GM03348 (cell line): Measurements from ENCODE around the gene LMO1.

ENCODE experiments used
- DNase-seq: peaks from one replicate; pipeline ENCODE4 v3.0.0; 2012; ENCODE audit warnings: low spot score

The LMO1 gene

DNA sequence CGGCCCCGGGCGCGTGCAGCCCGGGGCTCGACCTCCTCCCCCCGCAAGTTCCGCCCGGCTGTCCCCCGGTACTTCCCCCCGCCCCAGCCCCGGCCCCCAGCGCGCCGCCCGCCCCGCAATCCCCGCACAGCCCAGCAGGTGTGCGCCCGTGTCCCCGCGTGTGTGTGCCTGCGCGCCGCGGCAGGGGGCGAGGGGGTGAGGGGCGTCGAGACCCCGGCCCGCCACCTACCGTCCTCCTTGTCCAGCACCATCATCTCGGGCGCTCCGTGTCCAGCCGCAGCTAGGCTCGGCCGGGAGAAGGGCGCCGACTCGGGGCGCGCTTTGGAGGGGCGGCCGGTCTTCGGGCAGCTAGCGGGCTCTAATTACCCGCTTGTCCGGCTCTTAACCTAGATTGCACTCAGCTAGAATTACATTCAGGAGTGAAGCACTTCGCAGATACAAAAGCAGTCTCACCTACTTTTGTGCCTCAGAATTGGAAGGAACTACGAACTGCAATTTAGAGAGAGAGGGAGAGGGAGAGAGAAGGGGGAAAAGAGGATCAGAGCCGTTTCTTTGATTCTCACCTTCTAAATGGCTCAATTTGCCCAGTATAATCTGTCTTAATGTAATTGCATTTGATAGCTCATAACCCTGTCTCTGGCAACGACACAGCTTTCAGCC lies 439 bp downstream of the LMO1 start:
- DNase-seq: no peak

DNA sequence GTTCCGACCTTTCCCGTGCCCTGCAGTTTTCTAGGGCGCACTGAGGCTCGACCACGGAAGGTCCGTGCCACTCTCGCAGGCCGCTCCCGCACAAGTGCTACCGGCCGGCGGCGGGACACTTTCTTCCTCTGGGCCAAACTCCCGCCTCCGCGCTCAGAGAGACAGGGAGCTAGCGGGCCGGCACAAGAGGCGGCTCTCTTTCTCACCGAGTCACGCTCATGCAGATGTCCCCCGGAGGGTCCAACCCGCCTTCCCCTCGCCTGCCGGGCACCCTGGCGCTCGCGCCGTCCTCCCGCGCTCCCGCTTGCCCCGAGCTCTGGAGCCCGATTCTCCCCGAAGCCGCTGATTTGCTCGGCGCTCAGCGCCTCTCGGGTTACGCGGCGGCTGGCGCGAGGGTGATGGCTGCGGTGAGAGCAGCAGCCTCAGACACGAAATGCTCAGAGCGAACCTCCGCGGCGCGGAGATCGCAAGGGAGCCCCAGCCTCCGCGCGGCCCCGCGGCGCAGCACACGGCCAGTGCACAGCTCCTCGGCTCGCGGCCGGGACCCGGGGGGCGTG lies 1.0 kb downstream of the LMO1 start:
- peak; percentile 83 for DNase-seq

DNA sequence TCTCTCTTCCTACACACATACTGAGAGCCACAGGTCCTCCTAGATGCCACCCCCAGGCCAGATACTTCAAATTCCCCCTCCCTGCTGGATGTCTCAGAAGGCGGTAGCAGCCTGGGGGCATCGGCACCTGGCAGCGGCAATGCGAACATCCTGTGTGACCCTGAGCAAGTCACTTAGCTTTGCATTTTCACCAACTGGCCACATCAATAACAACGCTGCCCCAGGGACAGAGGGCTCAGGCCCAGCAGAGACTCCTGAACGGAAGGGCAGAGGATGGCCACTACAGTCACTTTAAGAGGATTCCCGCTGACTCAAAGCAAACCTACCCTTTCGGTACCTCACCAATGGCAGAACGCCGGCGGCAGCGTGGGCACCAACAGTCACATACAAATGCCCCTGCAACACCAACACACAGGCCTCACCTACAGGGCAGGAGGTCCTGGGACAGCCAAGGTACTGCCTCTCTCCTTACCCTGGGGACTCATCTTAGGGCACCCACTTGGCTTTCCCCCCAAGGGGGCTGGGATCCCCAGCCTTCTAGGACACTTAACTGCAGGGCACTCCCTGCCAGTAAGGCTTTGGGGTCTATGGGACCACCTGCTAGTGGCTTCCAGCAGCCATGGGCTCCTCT lies 1.6 kb downstream of the LMO1 start:
- DNase-seq: no peak

DNA sequence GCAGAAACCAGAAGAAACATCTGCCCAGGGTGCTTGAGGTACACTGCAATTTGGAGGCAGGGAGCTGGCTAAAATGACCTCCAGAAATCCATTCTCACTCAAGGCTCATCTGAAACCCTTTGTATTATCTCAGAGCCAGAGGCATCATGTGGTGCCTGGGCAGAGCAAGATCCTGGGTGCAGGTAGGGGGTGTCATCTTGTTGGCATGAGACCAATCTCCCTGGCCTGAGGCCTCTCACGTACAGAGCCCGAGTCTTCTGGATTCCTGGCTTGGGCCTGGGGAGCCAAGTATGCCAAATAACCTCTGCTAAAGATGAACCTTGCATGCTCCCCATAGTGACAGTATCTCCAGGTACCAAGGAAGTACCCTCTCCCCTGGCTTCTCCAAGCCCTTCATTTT lies 2.4 kb downstream of the LMO1 start:
- DNase-seq: no peak

DNA sequence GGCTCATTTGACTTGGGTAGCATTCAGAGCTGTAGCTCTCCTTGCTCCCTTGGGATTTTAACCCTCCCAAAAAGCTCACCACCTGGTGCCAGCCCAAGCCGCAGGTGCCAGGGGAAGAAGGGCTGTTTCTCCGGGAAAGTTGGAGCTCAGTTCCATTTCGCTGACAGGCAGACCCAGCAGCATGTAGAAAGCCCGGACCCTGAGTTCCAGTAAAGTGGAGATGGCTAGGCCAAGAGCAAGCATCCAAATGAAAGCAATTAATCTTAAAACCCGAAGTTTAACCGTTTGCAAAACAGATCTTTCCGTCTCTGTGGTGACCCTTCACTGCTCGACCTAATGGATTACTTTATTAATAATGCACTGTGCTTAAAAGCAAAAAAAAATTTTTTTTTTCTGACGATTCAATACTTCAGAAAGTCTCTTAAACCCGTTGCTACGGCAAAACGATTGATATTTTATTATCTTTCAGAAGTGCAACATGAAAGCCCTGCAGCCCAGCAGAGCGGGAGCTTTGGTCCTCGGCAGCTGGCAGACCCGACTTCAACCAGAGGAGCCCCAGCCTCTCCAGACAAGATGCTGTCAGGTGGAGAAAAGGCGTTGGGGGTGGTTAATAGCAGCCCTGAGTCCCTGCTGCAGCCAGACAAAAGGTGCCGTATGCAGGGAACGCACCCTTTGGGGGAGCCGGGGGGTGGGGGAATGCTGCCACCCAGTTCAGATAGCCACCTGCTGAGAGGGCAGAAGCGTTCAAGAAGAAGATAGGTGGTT lies 3.3 kb downstream of the LMO1 start:
- DNase-seq: no peak

DNA sequence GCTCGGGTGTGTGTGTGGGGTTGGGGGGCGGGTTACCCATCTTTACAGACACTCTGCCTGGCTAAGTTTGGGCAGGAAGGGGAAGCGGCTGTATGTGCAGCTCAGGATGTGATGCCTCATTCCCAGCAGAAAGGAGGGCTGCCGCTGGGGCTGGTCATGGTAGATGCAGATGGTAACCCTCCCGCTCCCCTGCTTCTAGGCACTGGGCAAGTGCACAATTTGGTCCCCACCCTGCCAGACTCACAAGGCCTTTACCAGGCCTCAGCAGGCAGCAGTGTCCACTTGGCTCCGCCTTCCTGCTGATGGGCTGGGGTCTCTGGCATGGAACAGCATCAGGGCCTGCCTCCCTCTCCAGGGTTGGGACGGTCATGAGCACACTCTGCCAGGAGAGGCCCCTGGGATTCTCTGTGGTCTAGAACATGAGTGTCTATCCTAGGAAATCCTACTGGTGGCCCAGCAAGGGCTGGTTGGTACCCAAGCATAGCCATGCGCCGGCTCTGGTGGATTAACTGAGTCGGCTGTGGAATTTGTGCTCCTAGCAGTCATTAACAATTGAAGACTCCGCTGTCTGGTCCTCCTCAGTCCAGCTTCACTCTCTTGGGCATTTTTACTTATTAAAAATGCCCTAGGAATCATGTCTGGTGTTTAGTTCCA lies 4.2 kb downstream of the LMO1 start:
- no peak for DNase-seq

DNA sequence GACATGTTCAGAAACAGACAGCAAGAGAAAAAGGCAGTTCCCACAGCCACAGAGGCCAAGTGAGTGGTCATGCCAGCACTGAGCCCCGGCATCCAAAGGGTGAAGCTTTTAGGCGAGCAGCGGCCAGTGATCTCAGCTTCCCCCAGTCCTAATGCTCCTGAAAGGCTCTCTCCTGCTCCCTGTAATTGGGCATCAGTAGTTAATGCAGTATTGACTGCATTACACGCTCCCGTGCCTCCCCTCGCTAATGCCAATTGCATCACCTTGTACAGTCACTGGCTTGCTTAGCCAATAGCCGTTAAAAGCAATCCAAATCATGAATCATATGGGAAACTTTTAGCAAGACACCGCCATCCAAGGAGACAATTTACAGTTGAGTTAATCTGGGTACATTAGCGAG lies 4.9 kb downstream of the LMO1 start:
- no peak for DNase-seq

DNA sequence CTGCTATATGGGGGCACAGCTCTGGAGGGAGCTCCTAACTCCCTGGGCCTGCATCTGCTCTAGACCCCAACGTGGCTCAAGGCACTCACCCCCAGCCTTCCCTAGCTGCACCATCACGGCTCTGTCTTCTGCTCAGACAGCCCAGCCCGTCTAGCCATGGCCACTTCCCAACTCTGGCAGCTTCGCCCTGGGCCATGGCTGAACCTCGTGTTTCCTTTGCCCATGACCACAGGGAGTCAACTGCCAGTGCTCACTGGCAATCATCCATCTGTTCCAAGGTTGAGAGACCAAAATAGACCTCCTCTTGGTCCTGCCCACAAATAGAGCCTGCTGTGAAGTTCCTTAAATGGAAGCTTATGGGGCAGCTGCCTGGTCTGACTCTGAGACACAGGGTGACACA lies 5.4 kb downstream of the LMO1 start:
- DNase-seq: no peak

DNA sequence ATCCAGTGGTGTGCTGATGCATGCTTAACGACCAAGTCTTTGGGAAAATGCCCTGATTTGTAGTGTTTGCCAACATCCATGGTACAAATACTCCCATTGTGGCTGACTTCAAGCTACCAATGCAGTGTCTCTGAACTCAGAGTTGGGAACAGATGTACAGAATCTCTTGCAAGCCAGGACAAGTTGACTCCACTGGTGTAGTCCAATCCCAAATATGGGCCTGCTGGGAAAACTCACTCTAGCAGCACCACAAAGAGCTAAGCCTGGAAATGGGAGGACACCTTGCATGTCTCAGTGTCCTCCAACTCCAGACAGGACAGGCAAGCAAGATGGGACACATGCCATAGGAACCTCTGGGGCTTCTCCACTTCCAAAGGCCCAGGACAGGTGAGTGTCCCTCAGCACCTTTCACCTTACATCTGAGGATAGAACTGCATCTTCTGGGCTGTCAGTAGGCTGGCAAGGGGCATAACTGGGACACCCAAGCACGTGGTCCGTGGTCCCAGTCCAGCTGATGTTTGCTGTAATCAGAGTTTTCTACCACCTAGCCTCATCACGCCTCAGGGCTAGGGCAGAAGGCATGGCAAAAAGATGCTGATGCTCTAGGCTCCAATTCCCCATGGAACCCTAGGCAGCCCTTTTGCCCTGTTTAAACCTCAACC lies 6.5 kb downstream of the LMO1 start:
- DNase-seq: no peak

DNA sequence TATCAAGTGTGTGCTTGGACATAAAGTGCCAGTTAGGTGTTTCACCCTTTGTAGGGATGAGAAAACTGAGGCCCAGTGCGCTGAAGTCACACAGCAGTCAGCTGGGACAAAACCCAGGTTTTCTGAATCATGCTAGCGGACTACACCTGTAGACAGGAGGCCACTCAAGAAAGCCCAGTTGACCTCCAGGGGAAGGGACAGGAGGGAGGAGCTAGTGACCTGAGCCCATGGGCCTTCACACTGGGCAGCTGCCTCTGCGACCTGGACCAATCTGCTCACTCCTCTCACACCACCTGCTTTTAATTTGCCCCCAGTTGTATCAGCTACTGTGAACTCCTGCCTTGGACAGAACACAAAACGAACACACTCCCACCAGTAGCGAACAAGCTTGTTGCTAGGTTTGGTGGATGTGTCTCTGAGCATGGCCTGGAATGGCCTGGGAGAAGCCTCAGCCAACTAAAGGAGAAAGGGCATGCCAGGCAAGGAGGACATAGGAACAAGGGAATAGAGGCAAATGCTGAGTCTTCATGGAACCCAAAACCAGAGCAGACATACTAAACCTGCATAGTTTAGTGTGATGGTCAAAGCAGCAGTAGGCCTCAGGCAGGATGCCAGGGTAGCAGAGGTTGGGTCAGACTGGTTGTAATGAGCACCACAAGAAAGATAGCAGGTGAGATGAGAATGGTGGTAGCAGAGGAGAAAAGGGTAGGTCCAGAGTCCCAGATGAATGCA lies 7.2 kb downstream of the LMO1 start:
- DNase-seq: no peak

DNA sequence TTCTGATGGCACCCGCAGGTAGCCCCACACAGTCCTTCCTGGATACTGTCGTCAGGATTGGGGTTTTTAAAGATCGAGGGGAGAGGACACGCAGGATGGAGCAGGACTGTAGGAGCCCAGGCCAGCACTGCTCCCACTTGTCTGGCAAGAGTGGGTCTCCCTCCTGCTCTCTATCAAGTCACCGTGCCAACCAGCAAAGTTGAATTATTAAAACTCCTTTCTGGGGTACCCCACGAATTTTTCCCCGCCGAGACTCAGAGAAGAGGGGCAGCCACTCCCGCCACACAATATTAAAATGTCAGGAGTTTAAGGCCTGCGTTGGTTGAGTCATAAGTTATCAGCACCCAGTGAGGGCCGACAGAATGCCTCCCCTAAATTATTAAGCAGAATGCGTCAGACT lies 10.1 kb downstream of the LMO1 start:
- DNase-seq: no peak

DNA sequence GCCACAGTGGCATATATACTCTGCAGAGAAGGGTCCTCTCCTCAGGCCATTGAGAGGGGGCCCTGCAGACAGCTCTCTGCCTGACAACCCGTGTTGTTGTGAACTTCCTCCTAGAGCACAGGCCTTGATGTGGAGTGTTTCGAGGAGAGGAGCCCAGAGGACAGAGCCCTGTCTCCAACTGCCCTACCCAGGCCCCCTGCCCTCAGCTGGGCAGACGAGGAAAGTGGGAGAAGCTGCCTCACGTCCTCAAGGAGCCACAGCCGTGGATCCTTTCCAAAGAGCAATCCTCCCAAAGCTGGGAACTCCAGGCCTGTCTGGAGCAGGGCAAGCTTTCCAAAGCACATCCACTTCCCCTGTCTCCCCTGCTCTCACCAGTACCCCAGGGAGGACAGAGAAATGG lies 10.7 kb downstream of the LMO1 start:
- no peak for DNase-seq

DNA sequence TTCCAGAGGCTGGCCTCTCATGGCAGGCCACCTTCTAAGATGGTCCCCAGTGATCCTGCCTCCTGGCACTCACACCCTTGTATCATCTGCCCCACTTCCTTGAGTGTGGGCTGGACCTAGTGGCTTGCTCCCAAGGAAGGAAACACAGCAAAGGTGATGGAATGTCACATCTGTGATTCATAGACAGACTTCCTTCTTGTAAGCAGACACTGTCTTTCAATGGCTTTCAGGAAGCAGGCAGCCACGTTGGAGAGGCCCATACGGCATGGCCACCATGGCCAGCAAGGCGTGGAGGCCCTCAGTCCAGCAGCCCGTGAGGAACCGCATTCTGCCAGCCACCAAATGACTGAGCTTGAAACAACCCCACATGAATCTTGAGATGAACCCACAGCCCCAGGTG lies 11.3 kb downstream of the LMO1 start:
- DNase-seq: no peak

DNA sequence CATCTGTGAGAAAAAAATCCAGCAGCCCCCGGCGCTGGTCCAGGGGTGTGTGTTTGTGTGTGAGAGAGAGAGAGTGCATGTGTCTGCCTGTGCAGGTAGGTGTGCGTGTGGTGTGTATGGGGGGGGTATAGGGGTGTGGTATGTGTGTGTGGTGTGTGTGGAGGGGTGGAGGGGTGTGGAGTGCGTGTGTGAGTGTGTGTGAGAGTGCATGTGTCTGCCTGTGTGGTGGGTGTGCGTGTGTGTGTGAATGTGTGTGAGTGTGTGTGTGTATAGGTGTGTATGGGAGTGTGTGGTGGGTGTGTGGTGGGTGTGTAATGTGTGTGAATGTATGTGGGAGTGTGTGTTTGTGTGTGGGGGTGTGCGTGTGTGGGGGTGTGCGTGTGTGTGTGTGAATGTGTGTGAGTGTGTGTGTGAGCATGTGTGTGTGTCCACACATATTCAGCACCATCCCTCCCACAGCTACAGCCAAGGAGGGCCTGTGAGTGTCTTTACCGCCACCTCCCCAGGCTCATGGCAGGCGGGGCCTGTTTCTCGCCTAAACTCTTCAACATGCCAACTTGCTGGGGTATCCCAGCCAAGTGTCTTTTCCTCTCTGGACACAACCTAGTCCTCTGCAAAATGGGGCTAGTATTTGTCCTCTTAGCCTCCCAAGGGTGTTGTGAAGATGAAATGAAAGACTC lies 11.9 kb downstream of the LMO1 start:
- no peak for DNase-seq

DNA sequence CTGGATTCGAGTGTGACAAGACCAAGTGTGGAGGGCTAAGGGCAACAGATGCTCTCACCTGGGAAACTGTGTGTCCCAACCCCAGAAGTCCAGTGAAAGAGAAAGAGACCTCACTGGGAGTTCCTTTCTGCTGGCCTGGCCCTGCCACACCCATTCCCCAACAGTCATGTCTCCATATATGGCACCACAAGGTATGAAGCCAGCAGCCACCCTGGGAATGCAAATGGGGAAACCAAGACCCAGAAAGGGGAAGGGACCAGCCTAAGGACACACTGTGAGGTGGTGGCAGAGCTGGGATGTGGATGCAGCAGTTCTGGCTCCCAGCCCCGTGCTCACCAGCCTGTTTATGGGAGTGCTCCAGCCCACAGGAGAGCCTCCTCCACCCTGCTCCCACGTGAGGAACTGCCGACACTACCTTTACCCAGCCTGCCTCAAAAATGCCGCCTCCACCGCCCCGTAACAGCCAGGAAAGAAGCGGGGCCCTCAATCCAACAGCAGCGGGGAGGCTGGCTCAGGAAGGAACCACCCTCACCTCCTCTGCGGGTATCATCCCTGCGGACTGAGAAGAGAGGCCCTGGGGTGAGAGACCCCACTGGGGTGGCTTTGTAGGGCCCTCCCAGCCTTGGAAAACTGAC lies 12.6 kb downstream of the LMO1 start:
- no peak for DNase-seq

DNA sequence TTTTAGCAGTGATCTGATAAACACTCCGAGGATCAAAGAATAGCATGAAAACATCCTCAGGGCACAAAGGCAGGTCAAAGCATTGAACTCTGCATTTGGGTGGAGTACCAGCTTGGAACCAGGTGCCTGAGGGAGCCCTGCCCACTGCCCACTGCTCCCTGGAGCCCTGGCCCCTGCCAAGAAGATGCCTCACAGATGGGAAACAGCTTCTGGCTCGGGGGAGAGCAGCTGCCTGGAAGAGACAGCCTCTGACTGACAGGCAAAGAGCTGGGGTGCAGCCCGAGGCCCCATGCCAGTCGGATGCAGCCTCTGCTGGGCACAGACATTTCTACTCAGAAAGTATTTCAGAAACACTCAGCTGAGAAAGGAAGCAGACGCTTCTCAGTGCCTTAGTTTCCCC lies 13.2 kb downstream of the LMO1 start:
- no peak for DNase-seq

DNA sequence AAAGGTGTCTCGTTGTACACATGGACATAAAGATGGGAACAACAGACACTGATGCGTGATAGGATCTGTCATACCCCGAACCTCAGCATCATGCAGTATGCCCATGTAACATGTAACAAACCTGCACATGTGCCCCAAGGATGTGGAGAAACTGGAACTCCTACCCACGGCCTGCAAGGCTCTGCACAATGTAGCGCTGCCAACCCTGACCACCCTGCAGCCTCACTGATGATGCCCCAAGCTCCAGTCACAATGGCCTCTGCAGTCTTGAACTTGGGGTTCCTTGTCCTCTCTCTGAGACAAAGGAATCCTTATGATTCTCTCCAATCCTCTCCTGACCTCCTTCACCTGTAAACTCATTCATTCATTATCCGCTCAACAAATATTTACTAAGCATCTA lies 14.2 kb downstream of the LMO1 start:
- DNase-seq: no peak

DNA sequence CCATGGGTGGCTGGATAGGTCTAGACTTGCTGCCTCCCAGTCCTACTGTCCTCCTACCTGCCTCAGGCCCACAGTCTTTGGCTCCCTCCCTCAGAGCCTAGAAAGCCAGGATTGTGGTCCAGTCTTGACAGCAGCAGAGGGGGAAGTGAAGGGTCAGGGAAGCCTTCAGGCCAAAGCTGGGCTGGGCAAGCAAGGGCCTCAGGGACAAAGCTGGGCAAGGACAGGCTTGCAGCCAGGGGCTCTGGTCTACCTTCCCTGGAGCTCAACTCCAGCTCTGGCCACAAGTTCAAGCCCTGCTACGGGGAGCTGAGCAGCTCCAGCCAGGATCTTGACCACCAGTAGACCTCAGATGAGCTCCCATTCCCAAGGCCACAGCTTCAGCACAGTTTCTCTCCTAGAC lies 14.9 kb downstream of the LMO1 start:
- DNase-seq: no peak

DNA sequence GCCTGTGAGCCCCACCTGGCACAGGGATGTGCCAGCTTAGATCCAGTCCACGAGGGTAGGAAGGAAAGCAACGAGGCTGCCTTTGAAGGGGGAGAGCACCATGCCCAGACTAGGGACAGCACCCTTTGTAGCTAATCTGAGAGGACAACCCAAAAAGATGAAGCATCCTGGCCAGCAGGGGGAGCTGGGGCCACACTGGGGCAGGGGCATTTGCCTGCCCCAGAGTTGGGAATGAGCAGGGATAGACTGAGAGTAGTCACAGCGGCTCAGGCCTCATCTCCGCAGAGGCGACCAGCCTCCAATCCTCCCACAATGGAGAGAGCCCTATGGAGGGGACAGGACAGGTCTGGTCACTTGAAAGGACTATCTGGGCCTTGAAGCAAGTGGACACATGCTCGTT lies 16.4 kb downstream of the LMO1 start:
- peak; percentile 33 for DNase-seq

DNA sequence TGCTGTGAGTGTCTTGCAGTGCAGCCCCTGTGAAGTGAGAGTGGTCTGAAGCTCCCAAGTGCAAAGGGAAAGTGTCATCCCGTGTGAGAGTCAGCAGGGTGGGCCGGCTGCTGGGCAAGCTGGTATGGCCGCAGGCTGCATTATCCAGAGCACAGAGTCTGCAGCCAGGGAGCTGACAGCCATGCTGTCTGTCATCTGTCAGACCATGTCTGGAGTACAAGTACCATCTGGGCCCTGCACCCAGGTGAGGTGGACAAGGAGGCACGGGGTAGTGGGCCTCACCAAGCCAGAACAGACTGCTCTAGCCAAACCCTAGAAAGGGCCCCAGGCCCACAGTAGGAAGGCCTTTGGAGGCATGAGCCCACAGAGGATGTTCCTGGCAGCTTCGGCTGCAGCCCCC lies 20.2 kb downstream of the LMO1 start:
- no peak for DNase-seq
